ENCODE measurements around the gene LRRC10B. TPM values are rescaled to one million over a fixed set of nuclear protein-coding genes. Genes with fewer than 3 reads are reported as not detected.

LRRC10B gene
- total and polyA plus RNA-seq, 5 donors from 2014 or later, result not detected

DNA sequence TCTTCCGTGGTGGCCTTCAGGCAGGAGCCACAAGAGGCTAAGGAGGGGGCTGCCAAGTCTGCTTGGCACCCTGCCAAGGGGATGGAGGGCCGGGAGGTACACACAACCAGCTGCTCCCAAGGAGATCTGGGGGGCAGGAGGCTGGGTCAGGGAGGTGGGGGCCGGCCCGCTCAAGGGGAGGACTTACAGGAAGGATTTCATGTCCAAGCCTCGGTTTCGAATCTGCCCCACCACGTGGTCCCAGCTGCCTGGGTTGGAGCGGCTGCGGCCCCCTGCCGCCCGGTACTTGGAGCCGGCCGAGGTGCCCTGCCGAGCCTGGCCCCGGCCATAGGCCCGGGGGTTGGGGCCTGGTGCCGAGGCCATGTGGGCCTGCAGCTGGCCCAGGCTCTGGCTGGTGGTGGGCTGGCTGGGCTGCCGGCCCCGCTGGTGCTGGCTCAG, 33.5 kb downstream of the LRRC10B start:
- Mint-ChIP-seq H3K27me3 (peaks cover 9% of the 10 kb centered on the region), H3K4me3 (no peak overlapping the region), H3K36me3 (no peaks in the 10 kb centered on the region), H3K4me1 (no peaks in the 10 kb centered on the region), H3K27ac (no peak overlapping the region), H3K9me3 (peaks cover 0 to 1% (median 0%) of the 10 kb centered on the region in 7 donors)
- no peak overlapping the region for H3K4me3 ChIP-seq (ENCODE audit: low read depth, low read length)
- H3K9me3 ChIP-seq (ENCODE audit: control insufficient read depth in 2 of 2, low read length in 2 of 2), result no peaks in the 10 kb centered on the region
- DNase-seq (no peak), ATAC-seq (ENCODE audit: low read depth in 2 of 2) (no peak)
- H3K27me3 ChIP-seq (ENCODE audit: control insufficient read depth, insufficient read depth, low read length), result no peaks in the 10 kb centered on the region
- no peak overlapping the region for H3K27ac ChIP-seq (ENCODE audit: insufficient read depth, low read length, poor library complexity, severe bottlenecking)
- no peaks in the 10 kb centered on the region for H3K36me3 ChIP-seq (ENCODE audit: control insufficient read depth, insufficient read depth, low read length)
- H3K4me1 ChIP-seq (ENCODE audit: control insufficient read depth, insufficient read depth, low read length, poor library complexity, severe bottlenecking), result no peaks in the 10 kb centered on the region

DNA sequence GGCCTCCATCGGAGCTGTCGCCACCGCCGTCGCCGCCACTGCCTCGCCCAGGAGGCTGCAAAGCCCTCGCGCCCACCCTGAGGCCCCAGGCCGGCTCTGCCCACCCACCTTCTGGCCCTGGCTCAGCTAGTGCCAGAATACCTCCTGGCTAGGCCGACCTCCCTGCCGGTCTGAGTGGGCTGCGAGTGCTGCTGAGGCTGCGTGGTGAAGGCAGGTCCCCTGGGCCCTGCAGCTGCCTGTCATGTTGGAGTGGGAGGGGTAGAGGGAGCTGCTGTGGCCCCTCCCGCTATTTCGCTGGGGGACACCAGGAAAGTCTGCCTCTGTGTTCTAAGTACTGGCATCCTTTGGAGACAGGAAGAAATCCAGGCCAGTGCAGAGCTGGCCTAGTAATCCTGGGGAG, 34.2 kb downstream of the LRRC10B start:
- Mint-ChIP-seq H3K36me3 (no peaks in the 10 kb centered on the region), H3K9me3 (peaks cover 0 to 1% (median 0%) of the 10 kb centered on the region in 7 donors), H3K27ac (no peak overlapping the region), H3K4me1 (no peaks in the 10 kb centered on the region), H3K4me3 (no peak overlapping the region), H3K27me3 (peaks cover 12% of the 10 kb centered on the region)
- Histone ChIP-seq H3K4me3 (ENCODE audit: low read depth, low read length) (no peak overlapping the region), H3K27me3 (ENCODE audit: control insufficient read depth, insufficient read depth, low read length) (no peaks in the 10 kb centered on the region), H3K36me3 (ENCODE audit: control insufficient read depth, insufficient read depth, low read length) (no peaks in the 10 kb centered on the region), H3K9me3 (ENCODE audit: control insufficient read depth in 2 of 2, low read length in 2 of 2) (no peaks in the 10 kb centered on the region), H3K27ac (ENCODE audit: insufficient read depth, low read length, poor library complexity, severe bottlenecking) (no peak overlapping the region), H3K4me1 (ENCODE audit: control insufficient read depth, insufficient read depth, low read length, poor library complexity, severe bottlenecking) (no peaks in the 10 kb centered on the region)
- ATAC-seq (ENCODE audit: low read depth in 2 of 2) (no peak), DNase-seq (no peak)

DNA sequence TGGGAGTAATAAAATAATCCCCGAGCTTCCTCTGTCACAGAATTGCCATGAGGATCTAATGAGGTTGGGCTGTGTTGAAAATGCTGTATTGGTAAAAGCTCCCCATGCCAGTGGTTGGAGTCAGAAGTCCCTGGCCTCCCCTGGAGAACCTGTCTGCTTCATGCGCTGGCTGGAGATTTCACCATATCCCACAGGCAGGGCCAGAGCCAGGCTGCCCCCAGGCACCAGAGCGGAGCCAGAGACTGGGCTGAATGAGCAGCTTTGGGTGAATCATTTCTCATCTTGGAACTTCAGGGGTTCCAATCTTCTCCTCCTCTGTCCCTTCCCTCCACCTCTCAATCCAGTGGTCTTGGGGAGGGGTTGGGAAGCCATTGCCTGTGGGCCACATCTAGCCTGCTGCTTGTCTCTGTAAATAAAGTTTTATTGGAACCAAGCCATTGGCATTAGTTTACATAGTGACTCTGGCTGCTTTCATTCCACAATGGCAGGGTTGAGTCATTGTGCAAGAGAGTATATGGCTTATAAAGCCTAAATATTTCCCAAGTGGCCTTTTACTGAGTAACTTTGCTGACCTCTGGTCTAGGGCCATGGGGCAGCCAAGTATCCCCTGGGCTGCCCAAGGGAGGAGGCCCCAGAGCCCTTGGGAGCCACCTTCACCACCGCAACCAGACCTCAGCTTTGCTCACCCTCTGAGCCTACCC, 35.2 kb downstream of the LRRC10B start:
- Mint-ChIP-seq H3K27ac (no peak overlapping the region), H3K4me3 (no peak overlapping the region), H3K36me3 (no peaks in the 10 kb centered on the region), H3K27me3 (peaks cover 12% of the 10 kb centered on the region), H3K4me1 (no peaks in the 10 kb centered on the region), H3K9me3 (peaks cover 0 to 1% (median 0%) of the 10 kb centered on the region in 7 donors)
- no peak overlapping the region for H3K4me3 ChIP-seq (ENCODE audit: low read depth, low read length)
- no peaks in the 10 kb centered on the region for H3K36me3 ChIP-seq (ENCODE audit: control insufficient read depth, insufficient read depth, low read length)
- ATAC-seq (ENCODE audit: low read depth in 2 of 2) (no peak), DNase-seq (no peak)
- no peak overlapping the region for H3K27ac ChIP-seq (ENCODE audit: insufficient read depth, low read length, poor library complexity, severe bottlenecking)
- no peaks in the 10 kb centered on the region for H3K4me1 ChIP-seq (ENCODE audit: control insufficient read depth, insufficient read depth, low read length, poor library complexity, severe bottlenecking)
- no peaks in the 10 kb centered on the region for H3K9me3 ChIP-seq (ENCODE audit: control insufficient read depth in 2 of 2, low read length in 2 of 2)
- no peaks in the 10 kb centered on the region for H3K27me3 ChIP-seq (ENCODE audit: control insufficient read depth, insufficient read depth, low read length)

DNA sequence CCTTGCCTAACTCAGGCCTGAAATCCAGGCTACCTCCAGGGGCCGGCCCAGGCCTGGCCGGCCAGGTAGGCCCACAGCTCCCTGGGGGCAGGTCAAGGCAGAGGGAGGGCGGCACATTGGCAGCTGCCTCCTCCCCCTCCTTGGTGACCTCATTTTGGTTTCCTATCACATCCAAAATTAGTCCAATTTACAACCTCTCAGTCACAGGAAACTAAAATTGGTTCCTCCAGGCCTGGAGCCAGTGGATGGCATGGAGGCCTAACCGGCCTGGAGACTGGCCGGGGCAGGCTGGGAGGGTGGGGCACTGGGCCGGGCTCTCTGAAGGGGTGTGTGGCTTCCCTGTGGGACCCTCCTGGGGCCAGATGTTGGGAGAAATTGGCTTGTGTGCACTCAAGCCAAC, 35.9 kb downstream of the LRRC10B start:
- no peaks in the 10 kb centered on the region for H3K4me1 ChIP-seq (ENCODE audit: control insufficient read depth, insufficient read depth, low read length, poor library complexity, severe bottlenecking)
- no peaks in the 10 kb centered on the region for H3K27me3 ChIP-seq (ENCODE audit: control insufficient read depth, insufficient read depth, low read length)
- no peaks in the 10 kb centered on the region for H3K9me3 ChIP-seq (ENCODE audit: control insufficient read depth in 2 of 2, low read length in 2 of 2)
- H3K4me1 Mint-ChIP-seq, result no peaks in the 10 kb centered on the region
- no peak overlapping the region for H3K27ac ChIP-seq (ENCODE audit: insufficient read depth, low read length, poor library complexity, severe bottlenecking)
- H3K36me3 Mint-ChIP-seq, result no peaks in the 10 kb centered on the region
- DNase-seq, result no peak
- no peak for ATAC-seq (ENCODE audit: low read depth in 2 of 2)
- no peak overlapping the region for H3K27ac Mint-ChIP-seq
- peaks cover 12% of the 10 kb centered on the region for H3K27me3 Mint-ChIP-seq
- H3K4me3 Mint-ChIP-seq, result no peak overlapping the region
- no peaks in the 10 kb centered on the region for H3K36me3 ChIP-seq (ENCODE audit: control insufficient read depth, insufficient read depth, low read length)
- peaks cover 0 to 1% (median 0%) of the 10 kb centered on the region in 7 donors for H3K9me3 Mint-ChIP-seq
- no peak overlapping the region for H3K4me3 ChIP-seq (ENCODE audit: low read depth, low read length)

GRCh38 chr11:61545341-61545740, 36.8 kb downstream of the LRRC10B start:
- Mint-ChIP-seq H3K4me1 (no peaks in the 10 kb centered on the region), H3K27me3 (peaks cover 11% of the 10 kb centered on the region), H3K27ac (no peak overlapping the region), H3K9me3 (peaks cover 0 to 1% (median 0%) of the 10 kb centered on the region in 7 donors), H3K36me3 (no peaks in the 10 kb centered on the region), H3K4me3 (no peak overlapping the region)
- Histone ChIP-seq H3K4me1 (ENCODE audit: control insufficient read depth, insufficient read depth, low read length, poor library complexity, severe bottlenecking) (no peaks in the 10 kb centered on the region), H3K4me3 (ENCODE audit: low read depth, low read length) (no peak overlapping the region), H3K9me3 (ENCODE audit: control insufficient read depth in 2 of 2, low read length in 2 of 2) (no peaks in the 10 kb centered on the region), H3K27ac (ENCODE audit: insufficient read depth, low read length, poor library complexity, severe bottlenecking) (no peak overlapping the region), H3K27me3 (ENCODE audit: control insufficient read depth, insufficient read depth, low read length) (no peaks in the 10 kb centered on the region), H3K36me3 (ENCODE audit: control insufficient read depth, insufficient read depth, low read length) (no peaks in the 10 kb centered on the region)
- DNase-seq (no peak), ATAC-seq (ENCODE audit: low read depth in 2 of 2) (no peak)

GRCh38 chr11:61545921-61546320, 37.4 kb downstream of the LRRC10B start:
- H3K4me1 Mint-ChIP-seq, result no peaks in the 10 kb centered on the region
- Histone ChIP-seq H3K27me3 (ENCODE audit: control insufficient read depth, insufficient read depth, low read length) (no peaks in the 10 kb centered on the region), H3K9me3 (ENCODE audit: control insufficient read depth in 2 of 2, low read length in 2 of 2) (no peaks in the 10 kb centered on the region), H3K4me3 (ENCODE audit: low read depth, low read length) (no peak overlapping the region), H3K36me3 (ENCODE audit: control insufficient read depth, insufficient read depth, low read length) (no peaks in the 10 kb centered on the region), H3K27ac (ENCODE audit: insufficient read depth, low read length, poor library complexity, severe bottlenecking) (no peak overlapping the region), H3K4me1 (ENCODE audit: control insufficient read depth, insufficient read depth, low read length, poor library complexity, severe bottlenecking) (no peaks in the 10 kb centered on the region)
- H3K4me3 Mint-ChIP-seq, result no peak overlapping the region
- no peak for ATAC-seq (ENCODE audit: low read depth in 2 of 2)
- peaks cover 0 to 1% (median 0%) of the 10 kb centered on the region in 7 donors for H3K9me3 Mint-ChIP-seq
- peaks cover 11% of the 10 kb centered on the region for H3K27me3 Mint-ChIP-seq
- no peak overlapping the region for H3K27ac Mint-ChIP-seq
- DNase-seq, result no peak
- no peaks in the 10 kb centered on the region for H3K36me3 Mint-ChIP-seq

GRCh38 chr11:61546663-61547062, 38.1 kb downstream of the LRRC10B start:
- no peaks in the 10 kb centered on the region for H3K4me1 ChIP-seq (ENCODE audit: control insufficient read depth, insufficient read depth, low read length, poor library complexity, severe bottlenecking)
- H3K36me3 ChIP-seq (ENCODE audit: control insufficient read depth, insufficient read depth, low read length), result no peaks in the 10 kb centered on the region
- Mint-ChIP-seq H3K4me1 (no peaks in the 10 kb centered on the region), H3K27me3 (peaks cover 7% of the 10 kb centered on the region), H3K36me3 (no peaks in the 10 kb centered on the region), H3K9me3 (peaks cover 0 to 1% (median 0%) of the 10 kb centered on the region in 7 donors), H3K4me3 (no peak overlapping the region), H3K27ac (no peak overlapping the region)
- H3K27ac ChIP-seq (ENCODE audit: insufficient read depth, low read length, poor library complexity, severe bottlenecking), result no peak overlapping the region
- no peaks in the 10 kb centered on the region for H3K27me3 ChIP-seq (ENCODE audit: control insufficient read depth, insufficient read depth, low read length)
- no peak for DNase-seq
- H3K4me3 ChIP-seq (ENCODE audit: low read depth, low read length), result no peak overlapping the region
- no peaks in the 10 kb centered on the region for H3K9me3 ChIP-seq (ENCODE audit: control insufficient read depth in 2 of 2, low read length in 2 of 2)
- ATAC-seq (ENCODE audit: low read depth in 2 of 2), result no peak

DNA sequence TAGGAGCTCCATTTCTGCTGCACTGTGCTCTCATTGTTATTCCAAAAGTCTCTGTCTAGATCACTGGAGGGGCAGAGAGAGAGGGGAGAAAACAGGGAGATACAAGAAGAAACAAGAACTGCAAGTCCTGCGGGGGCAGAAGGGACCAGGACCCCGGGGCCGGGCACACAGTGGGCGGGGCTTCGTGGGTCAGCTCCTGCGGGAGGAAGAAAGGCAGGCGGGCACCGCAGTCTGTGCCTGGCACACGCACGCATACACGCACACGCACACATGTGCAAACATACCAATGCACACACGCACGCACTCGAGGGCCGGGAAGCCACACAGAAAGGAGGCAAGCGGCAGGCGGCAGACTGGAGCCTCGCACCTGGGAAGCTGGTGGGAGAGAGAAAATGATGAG, 38.7 kb downstream of the LRRC10B start:
- peaks cover 7% of the 10 kb centered on the region for H3K27me3 Mint-ChIP-seq
- Histone ChIP-seq H3K27me3 (ENCODE audit: control insufficient read depth, insufficient read depth, low read length) (no peaks in the 10 kb centered on the region), H3K36me3 (ENCODE audit: control insufficient read depth, insufficient read depth, low read length) (no peaks in the 10 kb centered on the region), H3K9me3 (ENCODE audit: control insufficient read depth in 2 of 2, low read length in 2 of 2) (no peaks in the 10 kb centered on the region), H3K4me3 (ENCODE audit: low read depth, low read length) (no peak overlapping the region), H3K27ac (ENCODE audit: insufficient read depth, low read length, poor library complexity, severe bottlenecking) (no peak overlapping the region), H3K4me1 (ENCODE audit: control insufficient read depth, insufficient read depth, low read length, poor library complexity, severe bottlenecking) (no peaks in the 10 kb centered on the region)
- H3K36me3 Mint-ChIP-seq, result no peaks in the 10 kb centered on the region
- no peak overlapping the region for H3K27ac Mint-ChIP-seq
- ATAC-seq (ENCODE audit: low read depth in 2 of 2) (no peak), DNase-seq (no peak)
- H3K4me3 Mint-ChIP-seq, result peak overlapping the region in 1 of 4 donors; percentile 43
- no peaks in the 10 kb centered on the region for H3K4me1 Mint-ChIP-seq
- peaks cover 0 to 1% (median 0%) of the 10 kb centered on the region in 7 donors for H3K9me3 Mint-ChIP-seq
